ENCODE results near the gene TTC32. TPM values are rescaled to one million over a fixed set of nuclear protein-coding genes. Genes with fewer than 3 reads are reported as not detected.

The TTC32 gene
- polyA plus RNA-seq, 1 experiment = 6.6 TPM

GRCh38 chr2:19914266-19914975 lies 12.6 kb upstream of the TTC32 start:
- POLR2A ChIA-PET = interaction anchor here (0.5 to 1.0 kb wide), 2 partner anchors 13 to 448 kb away, joined by 5 to 7 read pairs; partner anchors contain the start of gene TTC32

GRCh38 chr2:19911808-19912509 lies 10.2 kb upstream of the TTC32 start:
- ChIA-PET CTCF (interaction anchor here (0.8 kb wide), 1 partner anchor 44 kb away, joined by 3 read pairs; no protein-coding TSS in a partner anchor), POLR2A (no interaction called here)
- Histone ChIP-seq H3K27ac (ENCODE audit: low read depth, low read length) (no peak overlapping the region), H3K27me3 (ENCODE audit: control insufficient read depth, insufficient read depth, low read length) (no peaks in the 10 kb centered on the region), H3K9me3 (ENCODE audit: control insufficient read depth, insufficient read depth, low read length) (no peaks in the 10 kb centered on the region), H3K4me3 (ENCODE audit: low read depth, low read length) (no peak overlapping the region)
- no peak for TF ChIP-seq CTCF (IDR thresholded peaks at IDR 0.05; ENCODE audit: low read depth, low read length)
- DNase-seq (ENCODE audit: low read depth, low spot score) = peak; percentile 33

More at GRCh38 chr2:19914266-19914975, 12.6 kb upstream of the TTC32 start:
- CTCF ChIA-PET = interaction anchor here (1.2 kb wide), 1 partner anchor 101 kb away, joined by 4 read pairs; no protein-coding TSS in a partner anchor
- no peak for DNase-seq (ENCODE audit: low read depth, low spot score)
- H3K4me3 ChIP-seq (ENCODE audit: low read depth, low read length) = no peak overlapping the region
- H3K9me3 ChIP-seq (ENCODE audit: control insufficient read depth, insufficient read depth, low read length) = no peaks in the 10 kb centered on the region
- no peaks in the 10 kb centered on the region for H3K27me3 ChIP-seq (ENCODE audit: control insufficient read depth, insufficient read depth, low read length)
- H3K27ac ChIP-seq (ENCODE audit: low read depth, low read length) = no peak overlapping the region
- TF ChIP-seq CTCF (IDR thresholded peaks at IDR 0.05; ENCODE audit: low read depth, low read length) = no peak

- Histone ChIP-seq H3K4me3 (ENCODE audit: low read depth, low read length) (peak overlapping the region; percentile 76), H3K27ac (ENCODE audit: low read depth, low read length) (peak overlapping the region; percentile 85), H3K9me3 (ENCODE audit: control insufficient read depth, insufficient read depth, low read length) (no peaks in the 10 kb centered on the region), H3K27me3 (ENCODE audit: control insufficient read depth, insufficient read depth, low read length) (no peaks in the 10 kb centered on the region)
- CTCF ChIA-PET = interaction anchor here (0.9 kb wide), 1 partner anchor 113 kb away, joined by 7 read pairs; no protein-coding TSS in a partner anchor
- POLR2A ChIA-PET = interaction anchor here (0.6 to 1.4 kb wide), 6 partner anchors 12 to 1699 kb away, joined by 3 to 5 read pairs (median 3); no protein-coding TSS in a partner anchor
- TF ChIP-seq CTCF (IDR thresholded peaks at IDR 0.05; ENCODE audit: low read depth, low read length) = no peak
- DNase-seq (ENCODE audit: low read depth, low spot score) = no peak
Measured at GRCh38 chr2:19902216-19902740, 495 bp upstream of the TTC32 start.

- ChIA-PET CTCF (no interaction called here), POLR2A (interaction anchor here (1.0 to 1.4 kb wide), 4 partner anchors 13 to 1341 kb away, joined by 3 to 5 read pairs (median 4); partner anchors contain the start of gene RDH14)
- H3K9me3 ChIP-seq (ENCODE audit: control insufficient read depth, insufficient read depth, low read length) = no peaks in the 10 kb centered on the region
- no peak for TF ChIP-seq CTCF (IDR thresholded peaks at IDR 0.05; ENCODE audit: low read depth, low read length)
- no peak for DNase-seq (ENCODE audit: low read depth, low spot score)
- peak overlapping the region; percentile 76 for H3K4me3 ChIP-seq (ENCODE audit: low read depth, low read length)
- H3K27me3 ChIP-seq (ENCODE audit: control insufficient read depth, insufficient read depth, low read length) = no peaks in the 10 kb centered on the region
- H3K27ac ChIP-seq (ENCODE audit: low read depth, low read length) = peak overlapping the region; percentile 85
Measured at GRCh38 chr2:19900931-19901441, 797 bp downstream of the TTC32 start.

Measured in AG04450 (cell line).